Fibroblast of the aortic adventitia (primary cell): ENCODE results near the gene DENND1A. TPM values are rescaled to one million over a fixed set of nuclear protein-coding genes. Genes with fewer than 3 reads are reported as not detected.
"Not testable (repeated sequence)": the region's sequence is repeated elsewhere in the genome, so short reads cannot be mapped to it uniquely, and the experiment has no call there.

ENCODE experiments used
- DNase-seq: peaks from one replicate; pipeline ENCODE4 v3.0.0-alpha.2; 2010; ENCODE audit warnings: low read depth
- H3K4me3 ChIP-seq: 2 replicates; pipeline ENCODE4 v1.5.1; 2011; ENCODE audit warnings: low read depth, mild to moderate bottlenecking, control low read depth, low read length, moderate library complexity
- small RNA-seq: library from RNA; depleted of rRNA; stranded (forward); fragments of <200 nt; gene quantifications from one replicate; pipeline ENCODE3, GENCODE V24; 2012
- total RNA-seq: library from RNA; depleted of rRNA; stranded (reverse); fragments of >200 nt; gene quantifications from 2 replicates; pipeline ENCODE4 v1.2.3, GENCODE V29; 2012; ENCODE audit warnings: low replicate concordance
- TF ChIP-seq, protein P1 (sequence below): IDR thresholded peaks from 2 replicates; pipeline ENCODE4 v1.5.1; 2011; ENCODE audit warnings: mild to moderate bottlenecking, low read length, control low read depth, inconsistent platforms; ENCODE audit not compliant: insufficient read depth

The DENND1A gene
- total RNA-seq, 1 donor: 27.7 TPM

DNA sequence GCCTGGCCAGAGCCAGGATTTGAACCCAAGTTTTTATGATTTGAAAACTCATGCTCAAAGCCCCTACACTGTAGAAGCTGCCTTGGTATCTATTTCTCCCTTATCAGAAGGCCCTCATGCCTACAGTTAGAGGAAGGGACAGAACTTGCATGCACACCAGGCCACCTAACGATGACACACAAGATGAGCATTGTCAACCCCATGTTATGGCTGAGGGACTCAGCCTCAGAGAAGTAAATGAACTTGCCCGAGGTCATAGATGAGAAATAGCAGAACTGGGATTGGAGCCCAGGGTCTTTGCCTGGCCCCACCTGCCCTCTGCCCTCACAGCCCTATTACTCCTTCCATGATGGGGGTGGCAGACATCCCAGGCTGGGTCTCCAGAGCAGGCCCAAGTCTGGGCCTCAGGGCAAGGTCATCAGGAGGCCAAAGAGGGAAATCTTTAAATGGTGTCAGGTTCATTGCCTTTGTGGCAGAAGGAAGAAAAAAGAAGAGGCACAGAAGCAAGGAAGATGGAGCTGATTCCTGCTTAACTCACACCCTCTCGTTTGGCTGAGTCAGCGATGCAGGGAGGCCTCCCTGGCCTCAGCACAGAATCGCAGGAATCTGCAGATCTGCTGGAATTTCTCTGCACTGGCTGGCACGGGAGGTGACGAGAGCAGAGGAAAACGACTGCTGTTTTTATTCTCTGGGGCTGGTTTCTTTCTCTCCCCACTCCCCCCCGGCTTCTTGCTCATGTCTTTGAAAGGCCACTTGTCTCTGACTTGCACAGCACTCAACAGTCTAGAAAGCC lies 594.5 kb downstream of the DENND1A start:
- TF ChIP-seq, protein P1, sequence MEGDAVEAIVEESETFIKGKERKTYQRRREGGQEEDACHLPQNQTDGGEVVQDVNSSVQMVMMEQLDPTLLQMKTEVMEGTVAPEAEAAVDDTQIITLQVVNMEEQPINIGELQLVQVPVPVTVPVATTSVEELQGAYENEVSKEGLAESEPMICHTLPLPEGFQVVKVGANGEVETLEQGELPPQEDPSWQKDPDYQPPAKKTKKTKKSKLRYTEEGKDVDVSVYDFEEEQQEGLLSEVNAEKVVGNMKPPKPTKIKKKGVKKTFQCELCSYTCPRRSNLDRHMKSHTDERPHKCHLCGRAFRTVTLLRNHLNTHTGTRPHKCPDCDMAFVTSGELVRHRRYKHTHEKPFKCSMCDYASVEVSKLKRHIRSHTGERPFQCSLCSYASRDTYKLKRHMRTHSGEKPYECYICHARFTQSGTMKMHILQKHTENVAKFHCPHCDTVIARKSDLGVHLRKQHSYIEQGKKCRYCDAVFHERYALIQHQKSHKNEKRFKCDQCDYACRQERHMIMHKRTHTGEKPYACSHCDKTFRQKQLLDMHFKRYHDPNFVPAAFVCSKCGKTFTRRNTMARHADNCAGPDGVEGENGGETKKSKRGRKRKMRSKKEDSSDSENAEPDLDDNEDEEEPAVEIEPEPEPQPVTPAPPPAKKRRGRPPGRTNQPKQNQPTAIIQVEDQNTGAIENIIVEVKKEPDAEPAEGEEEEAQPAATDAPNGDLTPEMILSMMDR: no peak
- DNase-seq: peak; percentile 71
- H3K4me3 ChIP-seq: no peak overlapping the region

DNA sequence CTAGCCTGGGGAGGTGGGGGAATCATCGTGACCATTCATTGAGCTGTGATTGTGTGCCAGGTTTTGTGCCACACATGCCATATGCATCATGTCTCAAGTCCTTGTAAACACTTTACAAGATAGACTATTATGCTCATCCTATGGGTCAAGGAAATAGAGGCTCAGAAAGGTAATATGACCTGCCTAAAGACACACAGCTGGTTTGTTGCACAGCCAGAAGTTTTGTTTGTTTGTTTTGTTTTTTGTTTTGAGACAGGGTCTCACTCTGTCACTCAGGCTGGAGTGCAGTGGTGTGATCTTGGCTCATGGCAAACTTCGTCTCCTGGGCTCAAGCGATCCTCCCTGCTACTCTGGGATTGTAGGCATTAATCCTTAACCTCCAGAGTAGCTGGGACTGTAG lies 595.3 kb downstream of the DENND1A start:
- no peak for DNase-seq
- TF ChIP-seq, protein P1: no peak
- H3K4me3 ChIP-seq: no peak overlapping the region

DNA sequence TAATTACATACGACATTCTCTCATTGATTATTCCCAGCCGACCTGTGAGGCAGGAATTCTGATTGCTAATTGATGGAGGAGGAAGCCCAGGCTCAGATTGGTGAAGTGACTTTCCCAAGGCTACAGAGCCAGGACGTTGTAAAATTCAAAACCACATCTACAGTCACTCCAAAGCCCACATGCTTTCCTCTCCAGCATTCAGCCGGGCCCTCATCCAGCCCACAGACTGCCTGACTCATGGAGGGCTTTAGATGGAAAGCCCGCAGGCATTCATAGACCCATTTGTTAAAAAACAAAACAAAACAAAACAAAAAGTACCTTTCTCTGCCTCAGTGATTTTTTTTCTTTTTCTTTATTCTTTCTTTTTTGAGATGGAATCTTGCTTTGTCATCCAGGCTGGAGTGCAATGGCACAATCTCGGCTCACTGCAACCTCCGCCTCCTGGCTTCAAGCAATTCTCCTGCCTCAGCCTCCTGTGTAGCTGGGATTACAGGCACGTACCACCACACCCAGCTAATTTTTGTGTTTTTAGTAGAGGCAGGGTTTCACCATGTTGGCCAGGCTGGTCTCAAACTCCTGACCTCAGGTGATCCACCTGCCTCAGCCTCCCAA lies 596.8 kb downstream of the DENND1A start:
- H3K4me3 ChIP-seq: not testable (repeated sequence)
- peak; percentile 60 for DNase-seq

DNA sequence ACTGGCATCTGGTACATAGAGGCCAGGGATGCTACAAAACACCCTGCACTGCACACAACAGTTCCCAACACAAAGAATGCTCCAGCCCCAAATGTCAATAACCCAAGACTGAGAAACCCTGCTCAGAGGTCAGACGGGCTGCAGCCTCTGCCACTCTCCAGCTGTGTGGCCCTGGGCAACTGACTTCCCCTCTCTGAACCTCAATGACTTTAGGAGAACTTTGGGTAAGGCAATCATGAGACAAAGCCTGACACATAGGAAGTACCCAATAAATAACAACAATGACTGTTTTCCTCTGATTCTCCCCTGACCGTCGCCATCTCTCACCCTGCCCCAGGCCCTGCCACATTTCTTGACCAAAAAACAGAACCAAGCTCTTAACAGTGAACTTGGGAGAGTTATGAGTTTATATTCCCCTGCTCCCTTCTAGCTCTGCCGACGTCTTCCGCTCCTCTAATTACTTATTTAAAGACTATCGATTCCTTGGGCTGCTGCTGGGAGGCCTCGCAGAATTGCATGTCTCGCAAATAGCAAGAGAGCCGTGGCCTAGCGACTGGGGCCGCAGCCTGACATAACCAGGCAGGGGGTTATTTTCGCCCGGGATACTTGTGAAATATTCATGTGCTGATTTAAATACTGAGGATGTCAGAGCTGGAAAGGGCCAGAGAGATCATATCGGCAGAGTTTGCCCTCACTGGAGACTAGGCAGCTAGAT lies 598.4 kb downstream of the DENND1A start:
- TF ChIP-seq, protein P1: no peak
- H3K4me3 ChIP-seq: no peak overlapping the region
- no peak for DNase-seq

Small RNAs within 50 kb of the gene (small RNA-seq; reads per million reads assigned to genes)
- gene MIR601 (not detected), gene MIR7150 (not detected)

Other genes with a start within 250 kb of the DENND1A start
- not detected in 2 replicates for gene LHX2, start 81.6 kb upstream of the DENND1A start, total RNA-seq